ENCODE measurements around the gene ZSWIM4.

- no peak for TF ChIP-seq POLR2AphosphoS5 (IDR thresholded peaks at IDR 0.05; ENCODE audit: low read depth, low read length)
- no peak for TF ChIP-seq TAF1 (IDR thresholded peaks at IDR 0.05; ENCODE audit: borderline replicate concordance, insufficient read depth, low read length)
- TF ChIP-seq REST (IDR thresholded peaks at IDR 0.05; ENCODE audit: insufficient read depth in 1 of 2, low read depth in 2 of 2, low read length in 2 of 2), result no peak
Observed at GRCh38 chr19:13850910-13851733, 55.9 kb downstream of the ZSWIM4 start.
